IMR-90 (cell line): ENCODE results near the gene HDHD2. TPM values are rescaled to one million over a fixed set of nuclear protein-coding genes. Genes with fewer than 3 reads are reported as not detected.

Experiments used
- ATAC-seq: fragments of 200-7000 bp; cut with Tn5 transposase; 2 replicates; pipeline ENCODE4 v1.9.1; 2020; ENCODE audit warnings: low read depth, mild to moderate bottlenecking, moderate library complexity
- BruUV-seq: library from RNA; stranded (reverse); fragments of 400-500 nt; replicated peaks from 2 replicates; lab custom pipeline; 2021; lab: Mats Ljungman, UMichigan
- CTCF ChIA-PET: fragments of 300-600 bp; formaldehyde crosslinking; extraction: SDS; loops from one replicate; lab custom pipeline; 2021; ENCODE audit warnings: antibody characterized with exemption; lab: Yijun Ruan, JAX
- POLR2A ChIA-PET: fragments of 300-600 bp; sonication (Branson Sonifier 250); formaldehyde crosslinking; loops from one replicate; lab custom pipeline; 2022; ENCODE audit warnings: antibody characterized with exemption; ENCODE audit not compliant: unreplicated experiment; lab: Charles Lee
- DNase-seq: peaks from one replicate; pipeline ENCODE4 v3.0.0; 2013
- H2AFZ ChIP-seq: replicated peaks from 2 replicates; pipeline ENCODE3; 2013; ENCODE audit warnings: low read length, mild to moderate bottlenecking; ENCODE audit not compliant: poor library complexity
- H2AK5ac ChIP-seq: 2 replicates; pipeline ENCODE4 v1.6.1; 2013; ENCODE audit warnings: low read depth, low read length, inconsistent platforms
- H2AK9ac ChIP-seq: replicated peaks from 2 replicates; pipeline ENCODE3; 2013; ENCODE audit warnings: mild to moderate bottlenecking, low read depth, low read length, moderate library complexity; ENCODE audit not compliant: poor library complexity
- H2BK120ac ChIP-seq: 2 replicates; pipeline ENCODE4 v1.6.1; 2013; ENCODE audit warnings: low read depth, low read length, inconsistent platforms
- H2BK15ac ChIP-seq: 3 replicates; pipeline ENCODE4 v1.6.1; 2013; ENCODE audit warnings: low read depth, low read length, inconsistent platforms
- H2BK20ac ChIP-seq: 2 replicates; pipeline ENCODE4 v1.6.1; 2013; ENCODE audit warnings: low read depth, mild to moderate bottlenecking, inconsistent platforms, low read length, moderate library complexity
- H2BK5ac ChIP-seq: 2 replicates; pipeline ENCODE4 v1.6.1; 2013; ENCODE audit warnings: mild to moderate bottlenecking, low read depth, low read length, inconsistent platforms; ENCODE audit not compliant: poor library complexity, severe bottlenecking
- H3K14ac ChIP-seq: replicated peaks from 2 replicates; pipeline ENCODE4 v1.6.1; 2013; ENCODE audit warnings: low read depth, low read length, inconsistent platforms
- H3K18ac ChIP-seq: 2 replicates; pipeline ENCODE4 v1.6.1; 2013; ENCODE audit warnings: low read depth, low read length, control low read depth
- H3K23ac ChIP-seq: 2 replicates; pipeline ENCODE4 v1.6.1; 2013; ENCODE audit warnings: low read depth, low read length, inconsistent platforms
- H3K27ac ChIP-seq: 2 replicates; pipeline ENCODE4 v1.5.1; 2013; ENCODE audit warnings: mild to moderate bottlenecking, control low read depth, low read length; ENCODE audit not compliant: insufficient read depth
- H3K27me3 ChIP-seq: 2 replicates; pipeline ENCODE4 v1.6.1; 2013; ENCODE audit warnings: low read length; ENCODE audit not compliant: control insufficient read depth, insufficient read depth
- H3K36me3 ChIP-seq: 2 replicates; pipeline ENCODE4 v1.6.1; 2013; ENCODE audit warnings: low read length, mixed read lengths; ENCODE audit not compliant: control insufficient read depth, insufficient read depth
- H3K4ac ChIP-seq: 2 replicates; pipeline ENCODE4 v1.6.1; 2013; ENCODE audit warnings: low read depth, low read length, inconsistent platforms
- H3K4me1 ChIP-seq: 2 replicates; pipeline ENCODE4 v1.6.1; 2013; ENCODE audit warnings: low read length, mixed read lengths; ENCODE audit not compliant: control insufficient read depth, insufficient read depth
- H3K4me2 ChIP-seq: 2 replicates; pipeline ENCODE4 v1.6.1; 2013; ENCODE audit warnings: low read depth, mild to moderate bottlenecking, control low read depth, low read length, moderate library complexity
- H3K4me3 ChIP-seq: 2 replicates; pipeline ENCODE4 v1.5.1; 2013; ENCODE audit warnings: low read depth, mild to moderate bottlenecking, control low read depth, low read length, moderate library complexity; ENCODE audit not compliant: insufficient read depth
- H3K56ac ChIP-seq: 2 replicates; pipeline ENCODE4 v1.6.1; 2013; ENCODE audit warnings: low read length, inconsistent platforms; ENCODE audit not compliant: insufficient read depth; ENCODE audit errors: extremely low read depth
- H3K79me1 ChIP-seq, 2 experiments: 2 replicates each; pipeline ENCODE4 v1.6.1; 2013; ENCODE audit warnings: low read length in 2 of 2, inconsistent platforms in 1 of 2, low read depth in 1 of 2
- H3K9ac ChIP-seq: 2 replicates; pipeline ENCODE4 v1.6.1; 2013; ENCODE audit warnings: low read depth, low read length, control low read depth
- H3K9me1 ChIP-seq: 2 replicates; pipeline ENCODE4 v1.6.1; 2013; ENCODE audit warnings: low read length, inconsistent platforms; ENCODE audit not compliant: insufficient read depth
- H3K9me3 ChIP-seq: 2 replicates; pipeline ENCODE4 v1.6.1; 2013; ENCODE audit warnings: low read length; ENCODE audit not compliant: control insufficient read depth, insufficient read depth
- H4K20me1 ChIP-seq: 2 replicates; pipeline ENCODE4 v1.6.1; 2013; ENCODE audit warnings: low read length, inconsistent platforms; ENCODE audit not compliant: insufficient read depth
- H4K5ac ChIP-seq: 2 replicates; pipeline ENCODE4 v1.6.1; 2013; ENCODE audit warnings: mild to moderate bottlenecking, low read depth, low read length, control low read depth
- H4K8ac ChIP-seq, 2 experiments: 2 replicates each; pipeline ENCODE4 v1.6.1; 2013; ENCODE audit warnings: low read depth in 2 of 2, low read length in 2 of 2, control low read depth in 1 of 2, inconsistent platforms in 1 of 2
- H4K91ac ChIP-seq: 2 replicates; pipeline ENCODE4 v1.6.1; 2013; ENCODE audit warnings: low read depth, low read length, inconsistent platforms; ENCODE audit not compliant: insufficient read depth
- BHLHE40 ChIP-seq: fragments of 150-350 bp; IDR thresholded peaks from 2 replicates; pipeline ENCODE4 v1.6.1; 2016; ENCODE audit warnings: mild to moderate bottlenecking, low read depth, low read length
- CEBPB ChIP-seq: IDR thresholded peaks from 2 replicates; pipeline ENCODE4 v1.6.1; 2012; ENCODE audit warnings: low read depth, low read length, improper control_type of control experiment
- CHD1 ChIP-seq: IDR thresholded peaks from 2 replicates; pipeline ENCODE4 v1.6.1; 2012; ENCODE audit warnings: low read depth, low read length, improper control_type of control experiment
- FOS ChIP-seq: fragments of 150-350 bp; IDR thresholded peaks from 2 replicates; pipeline ENCODE4 v1.6.1; 2016; ENCODE audit warnings: low read depth, low read length
- MAFK ChIP-seq: IDR thresholded peaks from 2 replicates; pipeline ENCODE4 v1.6.1; 2012; ENCODE audit warnings: low read depth, low read length, improper control_type of control experiment
- MXI1 ChIP-seq: IDR thresholded peaks from 2 replicates; pipeline ENCODE4 v1.6.1; 2012; ENCODE audit warnings: low read depth, mild to moderate bottlenecking, low read length, moderate library complexity, borderline replicate concordance
- NFE2L2 ChIP-seq: fragments of 150-350 bp; IDR thresholded peaks from 2 replicates; pipeline ENCODE4 v1.6.1; 2016; ENCODE audit warnings: low read depth, mild to moderate bottlenecking, low read length
- POLR2A ChIP-seq: IDR thresholded peaks from 2 replicates; pipeline ENCODE4 v1.6.1; 2012; ENCODE audit warnings: mild to moderate bottlenecking, low read depth, low read length
- RAD21 ChIP-seq: IDR thresholded peaks from 2 replicates; pipeline ENCODE4 v1.6.1; 2012; ENCODE audit warnings: low read length, improper control_type of control experiment
- RCOR1 ChIP-seq: IDR thresholded peaks from 2 replicates; pipeline ENCODE4 v1.6.1; 2012; ENCODE audit warnings: mild to moderate bottlenecking, low read length, improper control_type of control experiment; ENCODE audit not compliant: insufficient replicate concordance
- RFX5 ChIP-seq: IDR thresholded peaks from 2 replicates; pipeline ENCODE4 v1.8.0; 2012; ENCODE audit warnings: low read depth, mild to moderate bottlenecking, low read length, moderate library complexity
- SMC3 ChIP-seq: fragments of 150-350 bp; IDR thresholded peaks from 2 replicates; pipeline ENCODE4 v1.6.1; 2016; ENCODE audit warnings: low read depth, mild to moderate bottlenecking, antibody characterized with exemption, low read length, moderate library complexity
- USF2 ChIP-seq: fragments of 150-350 bp; IDR thresholded peaks from 2 replicates; pipeline ENCODE4 v1.6.1; 2017; ENCODE audit warnings: mild to moderate bottlenecking, antibody characterized with exemption, low read length, low read depth
- WGBS, 2 experiments: methylation state at CpG; one replicate each; pipeline versions ENCODE4 v1.1.5 to v1.1.7; 2013; ENCODE audit warnings: missing lambda C conversion rate in 2 of 2; ENCODE audit not compliant: insufficient read length in 1 of 2; ENCODE audit errors: extremely low coverage in 2 of 2; 5-methylcytosine and 5-hydroxymethylcytosine counted together
- dilution Hi-C: fragments of 300-500 bp; cut with HindIII; formaldehyde crosslinking; loops from one replicate; pipeline ENCODE4 v1.14.3; 2018; ENCODE audit warnings: low sequenced_read_pairs; ENCODE audit not compliant: unreplicated experiment
- in situ Hi-C: fragments of 300-500 bp; cut with MboI; formaldehyde crosslinking; loops from 3 replicates; pipeline ENCODE4 v1.14.3; 2019; ENCODE audit warnings: low sequenced_read_pairs, inconsistent platforms, mixed read lengths
- intact Hi-C: fragments of 100-400 bp; cut with micrococcal nuclease; formaldehyde crosslinking; loops from 2 replicates; pipeline ENCODE4 v1.10.0; 2022
- polyA plus RNA-seq, 3 experiments: library from polyadenylated mRNA; depleted of rRNA; stranded (reverse); fragments of >200 nt; gene quantifications; 2 replicates each; pipeline ENCODE4 v1.2.3, GENCODE V29; 2012; ENCODE audit warnings: low replicate concordance in 1 of 3
- total RNA-seq: library from RNA; depleted of rRNA; stranded (reverse); fragments of >200 nt; gene quantifications from 2 replicates; pipeline ENCODE4 v1.2.3, GENCODE V29; 2012
- TF ChIP-seq, protein P1 (sequence below): fragments of 150-350 bp; IDR thresholded peaks from 2 replicates; pipeline ENCODE4 v1.6.1; 2016; ENCODE audit warnings: low read depth, mild to moderate bottlenecking, low read length, moderate library complexity, borderline replicate concordance
- TF ChIP-seq, protein P2 (sequence below): conservative IDR thresholded peaks from 2 replicates; pipeline ENCODE4 v1.5.1; 2012; ENCODE audit warnings: mild to moderate bottlenecking, low read depth, low read length, improper control_type of control experiment

Gene HDHD2
- total and polyA plus RNA-seq, 2 of the 4 experiments (the other 2 are of a cell fraction), result 7.2 to 18.6 TPM

DNA sequence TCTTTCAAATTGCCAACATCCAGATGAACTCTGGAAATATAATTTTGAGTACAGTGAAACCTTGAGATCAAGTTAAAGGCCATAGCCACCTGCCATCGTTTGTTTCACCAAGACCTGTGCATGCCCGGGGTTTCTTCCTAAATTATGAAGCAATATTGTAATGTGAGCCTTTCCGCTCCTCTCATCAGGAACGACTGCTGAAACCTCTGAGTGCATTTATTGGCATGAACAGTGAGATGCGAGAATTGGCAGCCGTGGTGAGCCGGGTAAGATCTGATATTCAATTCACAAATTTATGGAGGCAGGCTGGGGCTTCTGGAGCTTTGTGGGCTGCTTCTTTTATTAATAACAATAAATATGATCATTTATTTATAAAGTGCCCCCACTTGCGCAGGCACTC lies 87.2 kb downstream of the HDHD2 start:
- no peak overlapping the region for H2BK15ac ChIP-seq
- no CpG with 5 or more reads among the region's 8 CpGs for WGBS, 2 experiments
- no peak overlapping the region for H3K56ac ChIP-seq
- no peak overlapping the region for H2BK5ac ChIP-seq
- no peaks in the 10 kb centered on the region for H3K36me3 ChIP-seq
- no peak overlapping the region for H3K4me3 ChIP-seq
- TF ChIP-seq CEBPB (no peak), BHLHE40 (no peak), MAFK (no peak), NFE2L2 (no peak), POLR2A (no peak), RCOR1 (no peak), USF2 (no peak), SMC3 (no peak), CHD1 (no peak), MXI1 (no peak), RFX5 (no peak), RAD21 (no peak), FOS (no peak)
- TF ChIP-seq, protein P1, sequence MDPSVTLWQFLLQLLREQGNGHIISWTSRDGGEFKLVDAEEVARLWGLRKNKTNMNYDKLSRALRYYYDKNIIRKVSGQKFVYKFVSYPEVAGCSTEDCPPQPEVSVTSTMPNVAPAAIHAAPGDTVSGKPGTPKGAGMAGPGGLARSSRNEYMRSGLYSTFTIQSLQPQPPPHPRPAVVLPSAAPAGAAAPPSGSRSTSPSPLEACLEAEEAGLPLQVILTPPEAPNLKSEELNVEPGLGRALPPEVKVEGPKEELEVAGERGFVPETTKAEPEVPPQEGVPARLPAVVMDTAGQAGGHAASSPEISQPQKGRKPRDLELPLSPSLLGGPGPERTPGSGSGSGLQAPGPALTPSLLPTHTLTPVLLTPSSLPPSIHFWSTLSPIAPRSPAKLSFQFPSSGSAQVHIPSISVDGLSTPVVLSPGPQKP, result no peak
- TF ChIP-seq, protein P2, sequence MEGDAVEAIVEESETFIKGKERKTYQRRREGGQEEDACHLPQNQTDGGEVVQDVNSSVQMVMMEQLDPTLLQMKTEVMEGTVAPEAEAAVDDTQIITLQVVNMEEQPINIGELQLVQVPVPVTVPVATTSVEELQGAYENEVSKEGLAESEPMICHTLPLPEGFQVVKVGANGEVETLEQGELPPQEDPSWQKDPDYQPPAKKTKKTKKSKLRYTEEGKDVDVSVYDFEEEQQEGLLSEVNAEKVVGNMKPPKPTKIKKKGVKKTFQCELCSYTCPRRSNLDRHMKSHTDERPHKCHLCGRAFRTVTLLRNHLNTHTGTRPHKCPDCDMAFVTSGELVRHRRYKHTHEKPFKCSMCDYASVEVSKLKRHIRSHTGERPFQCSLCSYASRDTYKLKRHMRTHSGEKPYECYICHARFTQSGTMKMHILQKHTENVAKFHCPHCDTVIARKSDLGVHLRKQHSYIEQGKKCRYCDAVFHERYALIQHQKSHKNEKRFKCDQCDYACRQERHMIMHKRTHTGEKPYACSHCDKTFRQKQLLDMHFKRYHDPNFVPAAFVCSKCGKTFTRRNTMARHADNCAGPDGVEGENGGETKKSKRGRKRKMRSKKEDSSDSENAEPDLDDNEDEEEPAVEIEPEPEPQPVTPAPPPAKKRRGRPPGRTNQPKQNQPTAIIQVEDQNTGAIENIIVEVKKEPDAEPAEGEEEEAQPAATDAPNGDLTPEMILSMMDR, result no peak
- no peak overlapping the region for H3K4me2 ChIP-seq
- H3K14ac ChIP-seq, result no peak overlapping the region
- ChIA-PET POLR2A (no interaction called here), CTCF (interaction anchor here (0.8 kb wide), 1 partner anchor 51 kb away, joined by 3 read pairs; no protein-coding TSS in a partner anchor)
- intact Hi-C loops, result no loop called here
- no peak overlapping the region for H3K23ac ChIP-seq
- no peak overlapping the region for H3K9ac ChIP-seq
- no peak overlapping the region for H2BK120ac ChIP-seq
- in situ Hi-C loops, result no loop called here
- no peak overlapping the region for H2AFZ ChIP-seq
- no peak overlapping the region for H4K5ac ChIP-seq
- H4K91ac ChIP-seq, result no peak overlapping the region
- no peaks in the 10 kb centered on the region for H3K79me1 ChIP-seq
- H3K9me3 ChIP-seq, result no peaks in the 10 kb centered on the region
- no peaks in the 10 kb centered on the region for H4K20me1 ChIP-seq
- H3K18ac ChIP-seq, result no peak overlapping the region
- no peaks in the 10 kb centered on the region for H3K27me3 ChIP-seq
- no peaks in the 10 kb centered on the region for H3K9me1 ChIP-seq
- H2BK20ac ChIP-seq, result no peak overlapping the region
- H3K4ac ChIP-seq, result no peak overlapping the region
- no peak overlapping the region for H3K27ac ChIP-seq
- H4K8ac ChIP-seq, result no peak overlapping the region
- H2AK9ac ChIP-seq, result no peak overlapping the region
- H3K4me1 ChIP-seq, result no peaks in the 10 kb centered on the region
- no peak for DNase-seq
- no peak for ATAC-seq
- BruUV-seq, result no TSS peak
- dilution Hi-C loops, result no loop called here
- H2AK5ac ChIP-seq, result no peak overlapping the region
